ENCODE measurements around the gene TAPT1.
"Not testable (repeated sequence)": the region's sequence is repeated elsewhere in the genome, so short reads cannot be mapped to it uniquely, and the experiment has no call there.

The TAPT1 gene, protein sequence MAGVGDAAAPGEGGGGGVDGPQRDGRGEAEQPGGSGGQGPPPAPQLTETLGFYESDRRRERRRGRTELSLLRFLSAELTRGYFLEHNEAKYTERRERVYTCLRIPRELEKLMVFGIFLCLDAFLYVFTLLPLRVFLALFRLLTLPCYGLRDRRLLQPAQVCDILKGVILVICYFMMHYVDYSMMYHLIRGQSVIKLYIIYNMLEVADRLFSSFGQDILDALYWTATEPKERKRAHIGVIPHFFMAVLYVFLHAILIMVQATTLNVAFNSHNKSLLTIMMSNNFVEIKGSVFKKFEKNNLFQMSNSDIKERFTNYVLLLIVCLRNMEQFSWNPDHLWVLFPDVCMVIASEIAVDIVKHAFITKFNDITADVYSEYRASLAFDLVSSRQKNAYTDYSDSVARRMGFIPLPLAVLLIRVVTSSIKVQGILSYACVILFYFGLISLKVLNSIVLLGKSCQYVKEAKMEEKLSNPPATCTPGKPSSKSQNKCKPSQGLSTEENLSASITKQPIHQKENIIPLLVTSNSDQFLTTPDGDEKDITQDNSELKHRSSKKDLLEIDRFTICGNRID
- 31.2 to 62.5 (median 38.2) reads per million in 9 experiments for total RNA-seq

DNA sequence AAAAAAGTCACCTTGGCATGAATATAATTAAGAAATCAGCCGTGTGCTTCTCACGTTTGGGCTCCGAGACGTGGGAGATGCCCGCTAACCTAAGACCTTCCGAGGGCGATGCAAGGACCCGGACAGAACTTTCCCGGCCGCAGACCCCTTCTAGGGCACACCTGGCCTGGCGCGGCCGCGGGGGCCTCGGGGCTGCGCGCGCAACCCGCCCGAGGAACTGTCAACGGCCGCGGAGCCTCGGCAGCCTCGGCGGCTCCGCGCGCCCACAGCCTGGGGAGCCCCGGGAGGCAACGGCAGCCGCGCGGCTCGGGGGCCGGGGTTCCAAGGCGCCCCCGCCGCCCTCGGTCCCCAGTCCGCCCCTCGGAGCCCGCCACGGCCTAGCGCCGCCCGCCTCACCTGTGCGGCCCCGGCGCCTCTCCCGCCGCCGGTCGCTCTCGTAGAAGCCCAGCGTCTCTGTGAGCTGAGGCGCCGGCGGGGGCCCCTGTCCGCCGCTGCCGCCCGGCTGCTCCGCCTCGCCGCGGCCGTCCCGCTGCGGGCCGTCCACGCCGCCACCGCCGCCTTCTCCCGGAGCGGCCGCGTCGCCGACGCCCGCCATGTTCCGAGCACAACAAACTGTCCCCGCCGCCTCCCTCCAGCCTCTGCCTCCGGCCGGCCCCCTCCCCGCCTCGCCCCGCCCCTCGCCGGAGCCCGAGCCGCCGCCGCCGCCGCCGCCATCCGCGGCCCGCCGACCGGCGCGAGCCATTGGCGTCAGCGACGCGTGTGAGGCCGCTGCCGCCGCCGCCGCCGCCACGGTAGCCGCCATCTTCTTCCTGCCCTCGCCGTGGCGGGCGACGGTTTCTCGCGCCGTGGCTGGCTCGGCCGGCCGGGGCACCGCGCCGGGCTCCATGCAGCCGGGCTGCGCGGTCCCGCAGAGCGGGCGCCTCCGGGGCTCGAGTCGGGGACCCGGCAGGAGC lies at the start of gene TAPT1:
TSS of gene TAPT1 (minus strand) at position 609 of the 953 bp plus-strand sequence. CDS start at position 595, 14 bp downstream.
- ATAC-seq (replicated peaks) (peak; percentile 74), DNase-seq (peak; percentile 60 to 69 (median 64))
- peak within 1 kb of the TSS; percentile 84 to 87 for H3K4me3 Mint-ChIP-seq
- peaks cover 31 to 39% of the 10 kb centered on the region in 2 donors for H3K4me1 Mint-ChIP-seq (ENCODE audit: low read depth in 2 of 2)
- no peaks in the 10 kb centered on the region for H3K9me3 Mint-ChIP-seq
- peaks cover 17% of the 10 kb centered on the region for H3K36me3 Mint-ChIP-seq (ENCODE audit: insufficient read depth)
- peak within 1 kb of the TSS; percentile 94 to 95 for H3K27ac Mint-ChIP-seq
- H3K27me3 Mint-ChIP-seq, result no peaks in the 10 kb centered on the region

DNA sequence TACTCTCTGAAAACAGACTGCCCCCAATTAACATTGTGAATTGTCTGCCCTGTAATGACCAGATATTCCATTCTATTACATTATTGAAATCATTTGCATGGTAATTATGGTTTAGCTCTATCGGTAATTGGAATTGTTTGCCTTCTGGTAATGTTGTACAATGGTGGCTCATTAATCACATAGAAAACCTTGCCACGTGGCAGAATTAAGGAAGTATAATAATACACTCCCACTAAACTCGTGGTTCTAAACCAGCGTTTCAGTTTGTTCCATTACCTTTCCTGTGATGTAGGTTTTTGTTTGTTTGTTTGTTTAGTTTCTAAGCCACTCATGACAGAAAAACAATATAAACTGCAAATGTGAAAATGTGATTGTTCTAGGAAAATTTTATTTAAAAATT lies 45.1 kb upstream of the TAPT1 start:
- H3K27me3 Mint-ChIP-seq, result peaks cover 22 to 26% of the 10 kb centered on the region in 2 donors
- H3K27ac Mint-ChIP-seq, result no peak overlapping the region
- H3K36me3 Mint-ChIP-seq (ENCODE audit: insufficient read depth), result no peaks in the 10 kb centered on the region
- peaks cover 0 to 5% of the 10 kb centered on the region in 2 donors for H3K9me3 Mint-ChIP-seq
- DNase-seq, result no peak
- no peaks in the 10 kb centered on the region for H3K4me1 Mint-ChIP-seq (ENCODE audit: low read depth in 2 of 2)
- no peak overlapping the region for H3K4me3 Mint-ChIP-seq
- no peak for ATAC-seq (replicated peaks)

DNA sequence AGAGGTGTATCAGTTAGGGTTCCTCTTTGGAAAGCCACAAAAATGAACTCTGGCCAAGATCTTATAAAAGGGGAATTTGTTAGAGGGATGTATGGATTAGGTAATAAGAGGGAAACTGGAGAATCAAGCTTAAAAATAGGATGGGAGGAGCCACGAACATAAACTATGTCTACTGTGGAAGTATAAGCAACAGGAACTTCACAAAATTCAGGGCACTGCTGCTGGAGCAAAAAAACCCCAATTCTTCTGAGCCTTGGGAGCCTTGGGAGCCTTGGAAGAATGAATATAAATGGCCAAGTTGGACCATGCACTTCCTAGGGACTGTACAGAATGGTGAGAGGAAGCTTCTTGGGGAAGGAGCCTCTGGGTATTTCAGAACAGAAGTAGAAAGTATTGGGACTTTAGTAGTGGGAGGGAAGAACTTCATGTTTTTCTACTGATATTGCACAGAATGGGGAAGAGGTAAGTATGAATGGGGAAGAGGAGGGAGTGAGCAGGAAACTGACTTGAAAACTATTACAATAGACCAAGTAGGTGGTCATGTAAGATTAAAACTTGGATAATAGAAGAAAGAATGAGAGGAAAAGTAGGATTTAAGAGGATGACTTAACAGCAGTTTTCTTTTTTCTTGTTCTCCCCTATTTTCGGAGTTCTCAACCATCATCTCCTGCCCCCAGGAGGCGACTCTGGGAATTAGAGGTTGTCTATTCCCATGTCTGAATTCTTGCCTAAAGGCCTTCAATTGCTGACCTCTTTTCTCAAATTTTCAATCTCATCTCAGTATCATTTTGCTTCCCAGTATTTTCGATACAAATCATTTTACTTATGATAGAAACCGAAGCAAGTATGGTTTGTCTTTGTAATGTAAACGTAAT lies 44.4 kb upstream of the TAPT1 start:
- H3K27me3 Mint-ChIP-seq, result peaks cover 15 to 22% of the 10 kb centered on the region in 2 donors
- no peaks in the 10 kb centered on the region for H3K36me3 Mint-ChIP-seq (ENCODE audit: insufficient read depth)
- H3K9me3 Mint-ChIP-seq, result no peaks in the 10 kb centered on the region
- H3K27ac Mint-ChIP-seq, result no peak overlapping the region
- ATAC-seq (replicated peaks) (no peak), DNase-seq (no peak)
- H3K4me1 Mint-ChIP-seq (ENCODE audit: low read depth in 2 of 2), result no peaks in the 10 kb centered on the region
- no peak overlapping the region for H3K4me3 Mint-ChIP-seq

DNA sequence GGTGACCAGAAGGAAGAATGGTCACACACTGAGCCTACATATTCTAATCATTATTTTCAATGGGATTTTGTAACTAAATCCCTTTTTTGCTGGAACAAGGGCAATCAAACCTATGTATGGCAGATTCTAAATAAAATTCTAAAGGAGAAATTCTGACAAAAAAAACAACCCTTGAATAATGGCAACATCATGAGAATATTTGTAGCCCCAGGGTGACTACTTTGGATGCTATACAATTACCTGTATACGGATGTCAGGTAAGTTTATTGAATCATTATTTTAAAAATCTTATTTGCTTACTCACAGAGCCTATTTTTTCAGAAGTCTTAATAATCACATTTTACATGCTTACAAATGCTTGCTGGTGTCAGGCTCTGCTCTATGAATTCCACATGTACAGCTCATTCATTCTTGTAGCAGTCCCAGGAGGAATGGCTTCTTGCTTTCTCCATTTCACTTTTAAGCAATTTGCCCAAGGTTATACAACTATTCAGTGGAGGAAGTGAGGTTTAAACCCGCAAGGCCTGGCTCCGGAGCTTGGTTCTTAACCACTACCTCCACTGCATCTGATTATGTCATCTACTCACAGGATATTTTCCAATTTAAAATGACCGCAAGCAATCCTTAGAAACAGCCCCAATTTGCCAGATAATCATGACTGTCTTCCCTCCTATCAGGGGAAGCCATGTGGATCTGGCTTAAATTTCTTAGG lies 43.6 kb upstream of the TAPT1 start:
- not testable (repeated sequence) for H3K27ac Mint-ChIP-seq, DNase-seq, H3K4me3 Mint-ChIP-seq

DNA sequence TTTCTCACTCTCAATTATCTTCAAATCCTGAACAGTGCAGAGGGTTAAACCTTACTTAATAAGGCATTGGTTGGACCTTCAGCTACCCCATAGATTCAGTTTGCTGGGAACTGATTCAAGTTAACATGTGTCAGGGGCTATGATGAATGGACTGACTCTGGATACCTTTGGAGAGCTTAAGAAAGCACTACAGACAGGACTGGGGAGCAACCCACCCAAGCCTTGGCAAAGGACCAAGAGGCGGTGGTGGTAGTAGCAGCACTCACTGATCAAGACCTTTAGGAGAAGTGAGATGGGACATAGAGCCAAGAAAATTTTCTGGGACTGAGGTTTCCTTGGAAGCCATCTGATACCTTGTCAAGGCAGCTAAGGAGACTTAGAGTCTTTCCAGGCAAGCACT lies 43.0 kb upstream of the TAPT1 start:
- DNase-seq, result no peak

More for the DNA sequence above, 43.6 kb upstream of the TAPT1 start:
- ATAC-seq (replicated peaks); H3K36me3 Mint-ChIP-seq (ENCODE audit: insufficient read depth); H3K9me3 Mint-ChIP-seq; H3K4me1 Mint-ChIP-seq (ENCODE audit: low read depth in 2 of 2): not testable (repeated sequence)
- H3K27me3 Mint-ChIP-seq, result peaks cover 10 to 14% of the 10 kb centered on the region in 2 donors

DNA sequence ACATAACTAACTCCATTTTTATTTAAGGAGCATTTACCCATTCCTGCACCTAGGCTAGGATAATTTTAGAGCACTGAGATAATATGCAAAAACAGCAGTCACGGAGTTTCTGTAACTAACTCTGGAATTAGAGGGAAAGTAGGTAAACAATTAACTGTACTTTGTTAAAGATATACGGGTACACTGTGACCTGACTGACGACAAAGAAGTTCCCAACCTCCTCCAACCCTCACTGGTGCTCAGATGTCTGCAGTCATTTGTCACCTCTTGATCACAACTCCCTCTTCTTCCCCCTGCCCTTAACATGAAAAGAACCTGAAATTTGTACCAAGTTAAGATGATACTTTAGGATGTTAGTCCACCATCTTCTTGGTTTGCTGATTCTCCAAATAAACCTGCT lies 42.0 kb upstream of the TAPT1 start:
- ATAC-seq (replicated peaks), result no peak

More for the DNA sequence above, 43.0 kb upstream of the TAPT1 start:
- Mint-ChIP-seq H3K27me3 (peaks cover 10 to 11% of the 10 kb centered on the region in 2 donors), H3K9me3 (no peaks in the 10 kb centered on the region), H3K27ac (no peak overlapping the region), H3K36me3 (ENCODE audit: insufficient read depth) (no peaks in the 10 kb centered on the region), H3K4me3 (no peak overlapping the region), H3K4me1 (ENCODE audit: low read depth in 2 of 2) (no peaks in the 10 kb centered on the region)
- no peak for ATAC-seq (replicated peaks)

DNA sequence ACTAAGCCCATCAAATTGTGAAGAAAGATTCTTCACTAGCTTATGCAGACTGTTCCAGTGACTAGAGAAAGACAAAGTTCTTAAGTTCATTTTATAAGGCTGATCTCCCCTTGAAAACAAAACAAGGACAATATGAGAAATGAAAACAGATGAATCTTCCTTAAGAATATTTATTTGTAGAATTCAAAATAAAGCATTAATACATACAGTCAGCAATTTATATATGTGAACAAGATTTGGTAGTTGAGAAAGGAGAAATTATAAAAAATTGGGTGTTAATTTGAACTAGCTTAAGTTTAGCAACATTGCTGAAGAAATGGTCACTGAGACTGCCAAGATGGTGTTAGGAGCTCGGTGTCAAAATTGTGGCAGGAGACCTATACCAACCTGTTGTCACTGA lies 41.4 kb upstream of the TAPT1 start:
- no peak for DNase-seq
- no peaks in the 10 kb centered on the region for H3K36me3 Mint-ChIP-seq (ENCODE audit: insufficient read depth)
- no peak for ATAC-seq (replicated peaks)
- H3K27ac Mint-ChIP-seq, result no peak overlapping the region
- no peaks in the 10 kb centered on the region for H3K9me3 Mint-ChIP-seq
- H3K4me1 Mint-ChIP-seq (ENCODE audit: low read depth in 2 of 2), result no peaks in the 10 kb centered on the region
- H3K4me3 Mint-ChIP-seq, result no peak overlapping the region
- H3K27me3 Mint-ChIP-seq, result peaks cover 5% of the 10 kb centered on the region in 2 donors

More for the DNA sequence above, 42.0 kb upstream of the TAPT1 start:
- Mint-ChIP-seq H3K4me1 (ENCODE audit: low read depth in 2 of 2) (no peaks in the 10 kb centered on the region), H3K9me3 (no peaks in the 10 kb centered on the region), H3K4me3 (no peak overlapping the region), H3K27ac (no peak overlapping the region), H3K36me3 (ENCODE audit: insufficient read depth) (no peaks in the 10 kb centered on the region), H3K27me3 (peaks cover 7 to 10% of the 10 kb centered on the region in 2 donors)
- DNase-seq, result no peak

DNA sequence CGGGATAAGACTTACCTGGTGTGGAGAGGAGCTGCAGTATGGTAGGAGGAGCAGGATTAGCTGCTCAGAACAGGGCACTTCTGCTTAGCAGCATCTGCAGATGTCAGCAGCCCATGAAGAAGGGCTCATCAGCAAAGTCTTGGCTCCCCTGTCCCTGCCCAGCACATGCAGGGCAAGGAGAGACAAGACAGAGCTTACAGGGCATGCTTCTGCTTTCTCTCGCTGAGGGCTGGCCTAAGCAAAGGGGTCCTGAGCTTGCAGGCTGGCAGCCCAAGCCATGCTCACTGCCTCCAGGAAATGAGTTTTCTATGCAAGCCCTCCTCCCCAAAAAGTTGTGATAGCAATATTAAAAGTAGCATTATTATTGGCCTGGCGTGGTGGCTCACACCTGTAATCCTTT lies 39.5 kb upstream of the TAPT1 start:
- DNase-seq (no peak), ATAC-seq (replicated peaks) (no peak)
- H3K27ac Mint-ChIP-seq, result no peak overlapping the region
- H3K36me3 Mint-ChIP-seq (ENCODE audit: insufficient read depth), result no peaks in the 10 kb centered on the region
- H3K4me1 Mint-ChIP-seq (ENCODE audit: low read depth in 2 of 2), result peaks cover 0 to 5% of the 10 kb centered on the region in 2 donors
- H3K9me3 Mint-ChIP-seq, result no peaks in the 10 kb centered on the region
- no peak overlapping the region for H3K4me3 Mint-ChIP-seq
- H3K27me3 Mint-ChIP-seq, result no peaks in the 10 kb centered on the region

DNA sequence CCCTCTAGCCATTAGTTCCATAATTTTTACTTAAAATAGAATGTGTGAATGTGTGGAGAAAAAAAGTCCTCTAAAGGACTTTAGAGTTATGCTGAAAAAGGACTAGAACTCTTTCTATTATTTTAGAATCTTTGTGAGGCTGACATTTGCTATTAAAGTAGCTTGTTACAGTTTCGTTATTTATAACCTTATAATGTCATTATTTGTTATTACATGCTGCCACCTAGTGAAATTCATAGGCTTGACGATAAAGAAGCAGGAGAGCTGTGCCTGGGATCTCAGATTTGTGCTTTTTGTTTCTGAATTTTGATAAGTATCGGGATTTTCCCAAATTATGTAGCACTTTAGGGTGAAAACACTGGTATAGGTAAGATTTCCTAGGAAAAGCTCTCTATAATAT lies 38.5 kb upstream of the TAPT1 start:
- no peak for DNase-seq
- no peak overlapping the region for H3K27ac Mint-ChIP-seq
- ATAC-seq (replicated peaks), result peak; percentile 46
- H3K4me3 Mint-ChIP-seq, result no peak overlapping the region
- H3K9me3 Mint-ChIP-seq, result no peaks in the 10 kb centered on the region
- no peaks in the 10 kb centered on the region for H3K27me3 Mint-ChIP-seq
- peaks cover 0 to 5% of the 10 kb centered on the region in 2 donors for H3K4me1 Mint-ChIP-seq (ENCODE audit: low read depth in 2 of 2)
- H3K36me3 Mint-ChIP-seq (ENCODE audit: insufficient read depth), result no peaks in the 10 kb centered on the region

DNA sequence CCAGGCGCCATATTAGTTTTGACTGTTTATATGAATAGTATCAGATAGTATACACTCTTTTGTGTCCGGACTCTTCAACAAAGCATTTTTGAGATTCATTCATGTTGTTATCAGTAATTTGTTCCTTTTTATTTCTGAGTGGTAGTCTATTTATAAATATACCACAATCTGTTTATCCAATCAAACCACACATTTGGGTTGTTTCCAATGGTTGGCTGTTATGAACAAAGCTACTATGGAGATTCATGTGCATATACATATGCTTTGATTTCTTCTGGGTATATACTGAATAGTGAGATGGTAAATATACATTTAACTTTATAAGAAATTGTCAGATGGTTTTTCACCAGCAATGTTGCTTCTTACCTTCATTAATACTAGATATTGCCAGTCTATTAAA lies 36.8 kb upstream of the TAPT1 start:
- no peak for ATAC-seq (replicated peaks)
- Mint-ChIP-seq H3K4me3 (no peak overlapping the region), H3K27me3 (no peaks in the 10 kb centered on the region), H3K36me3 (ENCODE audit: insufficient read depth) (no peaks in the 10 kb centered on the region), H3K4me1 (ENCODE audit: low read depth in 2 of 2) (peaks cover 0 to 5% of the 10 kb centered on the region in 2 donors), H3K9me3 (no peaks in the 10 kb centered on the region), H3K27ac (no peak overlapping the region)
- no peak for DNase-seq

DNA sequence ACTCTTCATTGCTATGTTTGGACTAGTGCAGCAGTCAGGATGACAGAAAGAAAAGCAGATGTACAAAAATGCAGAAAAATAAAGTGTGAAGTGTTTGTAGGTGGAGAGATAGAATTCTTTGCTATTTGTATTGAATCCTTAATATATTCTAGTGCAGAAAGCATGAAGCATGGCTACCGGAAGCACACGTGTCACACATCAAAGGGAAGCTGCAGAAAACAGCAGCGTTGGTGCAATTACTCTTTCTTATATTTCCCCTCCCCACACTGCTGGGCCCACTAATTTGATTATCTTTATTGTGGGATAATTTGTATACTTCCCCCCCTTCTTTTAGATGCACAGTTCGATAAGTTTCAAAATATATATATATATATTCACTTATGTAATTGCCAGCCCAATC lies 35.9 kb upstream of the TAPT1 start:
- no peaks in the 10 kb centered on the region for H3K27me3 Mint-ChIP-seq
- H3K9me3 Mint-ChIP-seq, result no peaks in the 10 kb centered on the region
- peaks cover 0 to 5% of the 10 kb centered on the region in 2 donors for H3K4me1 Mint-ChIP-seq (ENCODE audit: low read depth in 2 of 2)
- H3K4me3 Mint-ChIP-seq, result no peak overlapping the region
- no peaks in the 10 kb centered on the region for H3K36me3 Mint-ChIP-seq (ENCODE audit: insufficient read depth)
- ATAC-seq (replicated peaks) (no peak), DNase-seq (no peak)
- H3K27ac Mint-ChIP-seq, result no peak overlapping the region

DNA sequence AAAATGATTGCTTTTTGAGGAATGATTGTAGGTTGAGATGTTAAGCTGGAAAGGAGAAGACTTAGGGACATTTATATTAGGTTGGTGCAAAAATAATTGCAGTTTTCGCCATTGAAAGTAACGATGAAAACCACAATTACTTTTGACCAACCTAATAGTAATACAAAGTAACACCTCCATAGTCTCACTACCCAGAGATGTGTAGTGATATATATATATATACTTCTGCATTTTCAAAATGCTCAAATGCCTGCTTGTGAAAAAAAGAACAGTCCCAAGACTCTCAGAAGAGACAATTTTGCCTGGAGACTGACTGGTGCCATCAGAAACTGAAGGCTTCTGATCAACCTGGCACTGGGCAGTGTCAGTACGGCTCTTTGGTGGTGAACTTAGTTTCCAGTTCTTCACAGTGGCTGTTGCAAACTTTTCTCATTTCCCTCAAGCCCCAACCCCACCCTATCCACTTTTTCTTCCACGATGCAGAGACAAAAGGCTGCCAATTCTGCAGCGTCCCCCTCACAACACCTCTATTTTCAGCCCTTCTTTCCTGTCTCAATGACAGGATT lies 35.1 kb upstream of the TAPT1 start:
- DNase-seq (no peak), ATAC-seq (replicated peaks) (no peak)
- Mint-ChIP-seq H3K9me3 (no peaks in the 10 kb centered on the region), H3K27ac (no peak overlapping the region), H3K4me3 (no peak overlapping the region), H3K4me1 (ENCODE audit: low read depth in 2 of 2) (peaks cover 0 to 5% of the 10 kb centered on the region in 2 donors), H3K27me3 (no peaks in the 10 kb centered on the region), H3K36me3 (ENCODE audit: insufficient read depth) (no peaks in the 10 kb centered on the region)

All from effector memory CD8-positive, alpha-beta T cell (primary cell).